Measurements from ENCODE around the gene PTCRA. TPM values are rescaled to one million over a fixed set of nuclear protein-coding genes. Genes with fewer than 3 reads are reported as not detected.
"Not testable (repeated sequence)": the region's sequence is repeated elsewhere in the genome, so short reads cannot be mapped to it uniquely, and the experiment has no call there.

PTCRA gene
- total RNA-seq, 2 donors from 2014 or later: not detected

- Histone ChIP-seq H3K36me3 (no peaks in the 10 kb centered on the region), H3K9me3 (no peaks in the 10 kb centered on the region), H3K27ac (no peak overlapping the region), H3K27me3 (replicated peaks; ENCODE audit: insufficient read depth) (no peaks in the 10 kb centered on the region), H3K4me3 (no peak overlapping the region), H3K4me1 (replicated peaks) (peaks cover 6% of the 10 kb centered on the region)
- no peak for DNase-seq (ENCODE audit: low spot score)
- WGBS: 56% methylated on average over 8 of the region's 8 CpGs
- intact Hi-C loops (cut with DNase I): loop anchor here (5.0 kb wide), 2 partner anchors 82 to 112 kb away; partner anchors contain the start of genes KLHDC3, MEA1 and PPP2R5D
- no peak for TF ChIP-seq POLR2AphosphoS5 (IDR thresholded peaks at IDR 0.05)
- TF ChIP-seq POLR2A (IDR thresholded peaks at IDR 0.05): no peak
- TF ChIP-seq CTCF (IDR thresholded peaks at IDR 0.05): no peak
Observed at GRCh38 chr6:42899871-42900270, 16.0 kb upstream of the PTCRA start.

- Histone ChIP-seq H3K4me3 (no peak overlapping the region), H3K27me3 (replicated peaks; ENCODE audit: insufficient read depth) (no peaks in the 10 kb centered on the region), H3K27ac (peak overlapping the region; percentile 75 to 88), H3K9me3 (no peaks in the 10 kb centered on the region), H3K36me3 (no peaks in the 10 kb centered on the region), H3K4me1 (replicated peaks) (peaks cover 6% of the 10 kb centered on the region)
- 2% methylated on average over 11 of the region's 11 CpGs for WGBS
- no peak for TF ChIP-seq POLR2A (IDR thresholded peaks at IDR 0.05)
- TF ChIP-seq CTCF (IDR thresholded peaks at IDR 0.05): peak; percentile 73 to 98 (median 96)
- peak; percentile 79 for TF ChIP-seq POLR2AphosphoS5 (IDR thresholded peaks at IDR 0.05)
- intact Hi-C loops (cut with DNase I): loop anchor here (5.0 kb wide), 2 partner anchors 81 to 111 kb away; partner anchors contain the start of genes KLHDC3, MEA1 and PPP2R5D
- peak; percentile 84 for DNase-seq (ENCODE audit: low spot score)
Observed at GRCh38 chr6:42901538-42901957, 14.3 kb upstream of the PTCRA start.

GRCh38 chr6:42902429-42903263 lies 13.2 kb upstream of the PTCRA start:
- H3K27ac ChIP-seq: peak overlapping the region; percentile 75 to 88
- intact Hi-C loops (cut with DNase I): loop anchor here (2.0 to 5.0 kb wide), 3 partner anchors 80 to 240 kb away; partner anchors contain the start of genes KLHDC3, MEA1 and PPP2R5D

GRCh38 chr6:42904467-42904866 lies 11.4 kb upstream of the PTCRA start:
- intact Hi-C loops (cut with DNase I): loop anchor here (5.0 kb wide), 2 partner anchors 78 to 108 kb away; partner anchors contain the start of genes KLHDC3, MEA1 and PPP2R5D
- peaks cover 3% of the 10 kb centered on the region for H3K4me1 ChIP-seq (replicated peaks)
- TF ChIP-seq POLR2AphosphoS5 (IDR thresholded peaks at IDR 0.05) (no peak), POLR2A (IDR thresholded peaks at IDR 0.05) (no peak), CTCF (IDR thresholded peaks at IDR 0.05) (no peak)
- no peak overlapping the region for H3K27ac ChIP-seq
- H3K27me3 ChIP-seq (replicated peaks; ENCODE audit: insufficient read depth): no peaks in the 10 kb centered on the region
- WGBS: 96% methylated on average over 10 of the region's 10 CpGs
- H3K4me3 ChIP-seq: no peak overlapping the region
- no peaks in the 10 kb centered on the region for H3K9me3 ChIP-seq
- DNase-seq (ENCODE audit: low spot score): no peak
- no peaks in the 10 kb centered on the region for H3K36me3 ChIP-seq

More at GRCh38 chr6:42902429-42903263, 13.2 kb upstream of the PTCRA start:
- peak; percentile 30 for TF ChIP-seq POLR2A (IDR thresholded peaks at IDR 0.05)
- 34% methylated on average over 22 of the region's 22 CpGs for WGBS
- not testable (repeated sequence) for H3K9me3 ChIP-seq; H3K27me3 ChIP-seq (replicated peaks; ENCODE audit: insufficient read depth); DNase-seq (ENCODE audit: low spot score); H3K4me1 ChIP-seq (replicated peaks); H3K36me3 ChIP-seq
- peak overlapping the region in 1 of 2 donors; percentile 10 for H3K4me3 ChIP-seq

GRCh38 chr6:42907336-42907735 lies 8.5 kb upstream of the PTCRA start:
- Histone ChIP-seq H3K4me1 (replicated peaks) (peaks cover 3% of the 10 kb centered on the region), H3K36me3 (no peaks in the 10 kb centered on the region), H3K27me3 (replicated peaks; ENCODE audit: insufficient read depth) (no peaks in the 10 kb centered on the region), H3K4me3 (no peak overlapping the region), H3K27ac (no peak overlapping the region), H3K9me3 (no peaks in the 10 kb centered on the region)
- intact Hi-C loops (cut with DNase I): no loop called here
- WGBS: 37% methylated on average over 5 of the region's 5 CpGs
- TF ChIP-seq CTCF (IDR thresholded peaks at IDR 0.05) (no peak), POLR2AphosphoS5 (IDR thresholded peaks at IDR 0.05) (no peak), POLR2A (IDR thresholded peaks at IDR 0.05) (no peak)
- DNase-seq (ENCODE audit: low spot score): no peak
